ENCODE data around the gene CEP170B.

DNA sequence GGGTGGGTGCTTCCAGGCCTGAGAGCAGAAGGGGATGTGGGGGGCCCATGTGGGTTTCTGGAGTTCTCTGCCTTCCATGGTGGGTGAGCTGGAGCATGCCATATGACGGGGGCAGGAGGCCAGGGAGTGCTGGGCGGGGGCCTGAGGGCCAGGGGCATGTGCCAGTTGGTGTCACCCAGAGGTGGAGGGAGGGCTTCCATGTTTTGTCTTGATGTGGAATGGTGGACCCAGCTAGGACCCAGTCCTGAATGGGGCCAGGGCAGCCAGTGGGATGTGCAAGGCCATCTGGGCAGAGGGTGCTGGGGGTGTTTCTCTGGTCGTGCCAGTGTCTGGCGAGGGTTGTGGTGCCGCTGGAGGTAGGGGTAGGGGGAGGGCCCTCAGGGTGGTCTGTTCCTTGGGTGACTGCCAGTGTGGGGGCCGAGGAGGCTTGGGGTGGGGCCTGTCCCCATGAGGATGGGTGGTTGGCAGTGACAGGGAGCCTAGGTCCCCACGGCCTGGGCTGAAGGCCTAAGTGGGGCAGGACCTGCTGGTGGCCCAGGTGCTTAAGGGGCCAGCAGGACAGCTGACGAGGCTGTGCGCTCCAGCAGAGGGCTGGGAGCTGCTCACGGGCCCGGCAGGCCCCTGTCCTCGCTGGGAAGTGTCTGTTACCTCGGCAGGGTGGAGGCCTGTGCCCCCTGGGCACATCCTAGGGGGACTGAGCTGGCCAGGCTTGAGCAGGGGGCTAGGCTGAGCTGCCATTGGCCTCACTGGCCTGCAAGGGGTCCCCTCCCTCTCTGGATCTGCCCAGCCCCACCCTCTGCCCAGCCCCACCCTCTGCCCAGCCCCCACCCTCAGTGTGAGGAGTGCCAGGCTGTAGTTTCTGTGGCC, 26.8 kb downstream of the CEP170B start:
- TF ChIP-seq, protein P1, sequence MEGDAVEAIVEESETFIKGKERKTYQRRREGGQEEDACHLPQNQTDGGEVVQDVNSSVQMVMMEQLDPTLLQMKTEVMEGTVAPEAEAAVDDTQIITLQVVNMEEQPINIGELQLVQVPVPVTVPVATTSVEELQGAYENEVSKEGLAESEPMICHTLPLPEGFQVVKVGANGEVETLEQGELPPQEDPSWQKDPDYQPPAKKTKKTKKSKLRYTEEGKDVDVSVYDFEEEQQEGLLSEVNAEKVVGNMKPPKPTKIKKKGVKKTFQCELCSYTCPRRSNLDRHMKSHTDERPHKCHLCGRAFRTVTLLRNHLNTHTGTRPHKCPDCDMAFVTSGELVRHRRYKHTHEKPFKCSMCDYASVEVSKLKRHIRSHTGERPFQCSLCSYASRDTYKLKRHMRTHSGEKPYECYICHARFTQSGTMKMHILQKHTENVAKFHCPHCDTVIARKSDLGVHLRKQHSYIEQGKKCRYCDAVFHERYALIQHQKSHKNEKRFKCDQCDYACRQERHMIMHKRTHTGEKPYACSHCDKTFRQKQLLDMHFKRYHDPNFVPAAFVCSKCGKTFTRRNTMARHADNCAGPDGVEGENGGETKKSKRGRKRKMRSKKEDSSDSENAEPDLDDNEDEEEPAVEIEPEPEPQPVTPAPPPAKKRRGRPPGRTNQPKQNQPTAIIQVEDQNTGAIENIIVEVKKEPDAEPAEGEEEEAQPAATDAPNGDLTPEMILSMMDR (conservative IDR thresholded peaks at IDR 0.05), result no peak
- TF ChIP-seq ZFX (IDR thresholded peaks at IDR 0.05), result no peak
